H9 (cell line): Measurements from ENCODE around the gene LEMD1. TPM values are rescaled to one million over a fixed set of nuclear protein-coding genes. Genes with fewer than 3 reads are reported as not detected.

ENCODE experiments used
- DNase-seq: peaks from one replicate; pipeline ENCODE4 v3.0.0-alpha.2; 2017
- H2AFZ ChIP-seq: one replicate; pipeline ENCODE4 v1.6.1; 2013; ENCODE audit warnings: mild to moderate bottlenecking, low read length, control low read depth, moderate library complexity
- H2AK5ac ChIP-seq: 2 replicates; pipeline ENCODE4 v1.6.1; 2013; ENCODE audit warnings: low read length, control low read depth, mixed read lengths; ENCODE audit not compliant: insufficient read length
- H2BK120ac ChIP-seq: one replicate; pipeline ENCODE4 v1.6.1; 2013; ENCODE audit warnings: low read depth, mild to moderate bottlenecking, low read length, control low read depth, inconsistent platforms; ENCODE audit not compliant: poor library complexity, severe bottlenecking
- H2BK12ac ChIP-seq: 2 replicates; pipeline ENCODE4 v1.6.1; 2013; ENCODE audit warnings: low read length, control low read depth, mixed read lengths, low read depth; ENCODE audit not compliant: insufficient read length
- H2BK15ac ChIP-seq: 2 replicates; pipeline ENCODE4 v1.6.1; 2013; ENCODE audit warnings: low read depth, low read length, control low read depth
- H2BK20ac ChIP-seq: one replicate; pipeline ENCODE4 v1.6.1; 2013; ENCODE audit warnings: low read depth, mild to moderate bottlenecking, low read length, control low read depth, inconsistent platforms; ENCODE audit not compliant: poor library complexity, severe bottlenecking
- H2BK5ac ChIP-seq: 2 replicates; pipeline ENCODE4 v1.6.1; 2013; ENCODE audit warnings: low read length, control low read depth, mixed read lengths; ENCODE audit not compliant: insufficient read length
- H3K14ac ChIP-seq: 2 replicates; pipeline ENCODE4 v1.6.1; 2013; ENCODE audit warnings: low read length, control low read depth; ENCODE audit not compliant: insufficient read depth
- H3K18ac ChIP-seq: 2 replicates; pipeline ENCODE4 v1.6.1; 2013; ENCODE audit warnings: low read depth, mild to moderate bottlenecking, mixed read lengths, low read length, control low read depth; ENCODE audit not compliant: insufficient read length
- H3K23ac ChIP-seq: 2 replicates; pipeline ENCODE4 v1.6.1; 2013; ENCODE audit warnings: low read length, control low read depth, mixed read lengths, low read depth; ENCODE audit not compliant: insufficient read length
- H3K23me2 ChIP-seq: 2 replicates; pipeline ENCODE4 v1.6.1; 2013; ENCODE audit warnings: low read depth, mild to moderate bottlenecking, mixed read lengths, low read length, control low read depth; ENCODE audit not compliant: insufficient read length, poor library complexity, severe bottlenecking
- H3K27ac ChIP-seq: 2 replicates; pipeline ENCODE4 v1.5.1; 2013; ENCODE audit warnings: low read length, control low read depth, mixed read lengths, low read depth; ENCODE audit not compliant: insufficient read length
- H3K27me3 ChIP-seq: 2 replicates; pipeline ENCODE4 v1.6.1; 2013; ENCODE audit warnings: low read length, control low read depth, inconsistent platforms; ENCODE audit not compliant: insufficient read depth
- H3K4ac ChIP-seq: 2 replicates; pipeline ENCODE4 v1.6.1; 2013; ENCODE audit warnings: low read depth, mild to moderate bottlenecking, control low read depth, inconsistent platforms, low read length, moderate library complexity
- H3K4me1 ChIP-seq: 2 replicates; pipeline ENCODE4 v1.6.1; 2013; ENCODE audit warnings: low read length, control low read depth, inconsistent platforms; ENCODE audit not compliant: insufficient read depth
- H3K4me2 ChIP-seq: 2 replicates; pipeline ENCODE4 v1.6.1; 2013; ENCODE audit warnings: low read length, control low read depth, mixed read lengths; ENCODE audit not compliant: insufficient read length, insufficient read depth
- H3K56ac ChIP-seq: 2 replicates; pipeline ENCODE4 v1.6.1; 2013; ENCODE audit warnings: low read depth, mild to moderate bottlenecking, mixed read lengths, low read length, control low read depth; ENCODE audit not compliant: insufficient read length
- H3K79me1 ChIP-seq: 2 replicates; pipeline ENCODE4 v1.6.1; 2013; ENCODE audit warnings: low read depth, mild to moderate bottlenecking, moderate library complexity, low read length, control low read depth, inconsistent platforms; ENCODE audit not compliant: insufficient read depth, poor library complexity, severe bottlenecking
- H3K79me2 ChIP-seq: 2 replicates; pipeline ENCODE4 v1.6.1; 2013; ENCODE audit warnings: low read length, control low read depth, inconsistent platforms; ENCODE audit not compliant: insufficient read depth
- H3K9ac ChIP-seq: 2 replicates; pipeline ENCODE4 v1.6.1; 2013; ENCODE audit warnings: low read length, control low read depth, mixed read lengths; ENCODE audit not compliant: insufficient read length; ENCODE audit errors: extremely low read depth
- H3K9me3 ChIP-seq: one replicate; pipeline ENCODE4 v1.6.1; 2013; ENCODE audit warnings: low read depth, low read length, inconsistent platforms; ENCODE audit not compliant: control insufficient read depth
- H3T11ph ChIP-seq: one replicate; pipeline ENCODE4 v1.6.1; 2013; ENCODE audit warnings: mild to moderate bottlenecking, low read length, control low read depth, inconsistent platforms
- H4K20me1 ChIP-seq: one replicate; pipeline ENCODE4 v1.6.1; 2013; ENCODE audit not compliant: control insufficient read depth, insufficient read length, insufficient read depth
- H4K5ac ChIP-seq: 2 replicates; pipeline ENCODE4 v1.6.1; 2013; ENCODE audit warnings: low read depth, mild to moderate bottlenecking, mixed read lengths, low read length, control low read depth; ENCODE audit not compliant: insufficient read length
- H4K8ac ChIP-seq: replicated peaks from 2 replicates; pipeline ENCODE4 v1.6.1; 2013; ENCODE audit warnings: low read length, control low read depth, mixed read lengths, low read depth; ENCODE audit not compliant: insufficient read length
- H4K91ac ChIP-seq: 2 replicates; pipeline ENCODE4 v1.6.1; 2013; ENCODE audit warnings: low read depth, mild to moderate bottlenecking, moderate library complexity, mixed read lengths, low read length, control low read depth; ENCODE audit not compliant: insufficient read length
- H3K27ac Mint-ChIP-seq, 3 experiments: 2 replicates in 2 of 3; 3 replicates in 1 of 3; pipeline ENCODE4 v1.8.0; 2020 to 2021; ENCODE audit warnings: mixed read lengths in 3 of 3, mild to moderate bottlenecking in 1 of 3, moderate library complexity in 1 of 3
- H3K27me3 Mint-ChIP-seq: 2 replicates; pipeline ENCODE4 v1.8.0; 2021; ENCODE audit warnings: low read depth, mild to moderate bottlenecking, moderate library complexity, mixed read lengths
- H3K36me3 Mint-ChIP-seq, 3 experiments: 2 replicates in 2 of 3; 3 replicates in 1 of 3; pipeline ENCODE4 v1.8.0; 2020 to 2021; ENCODE audit warnings: low read depth in 3 of 3, mixed read lengths in 3 of 3; ENCODE audit not compliant: insufficient read depth in 1 of 3
- H3K4me1 Mint-ChIP-seq, 2 experiments: 2 replicates each; pipeline ENCODE4 v1.8.0; 2020; ENCODE audit warnings: mixed read lengths in 2 of 2
- H3K4me3 Mint-ChIP-seq, 2 experiments: 2 replicates in 1 of 2; 3 replicates in 1 of 2; pipeline ENCODE4 v1.8.0; 2020 to 2021; ENCODE audit warnings: mild to moderate bottlenecking in 2 of 2, mixed read lengths in 2 of 2, moderate library complexity in 1 of 2
- H3K9me3 Mint-ChIP-seq, 2 experiments: 2 replicates in 1 of 2; 3 replicates in 1 of 2; pipeline ENCODE4 v1.8.0; 2020; ENCODE audit warnings: mild to moderate bottlenecking in 2 of 2, mixed read lengths in 2 of 2, moderate library complexity in 1 of 2
- CTCF ChIP-seq: fragments of 200-600 bp; sonication (generic); conservative IDR thresholded peaks from 3 replicates; pipeline ENCODE4 v1.8.0; 2021; ENCODE audit warnings: antibody characterized with exemption, mild to moderate bottlenecking
- WGBS: extraction: QIAGEN DNeasy Blood & Tissue Kit; methylation state at CpG from one replicate; pipeline ENCODE4 v1.1.7; 2013; ENCODE audit warnings: missing lambda C conversion rate, low lambda C conversion rate, mixed read lengths; ENCODE audit not compliant: insufficient read length; ENCODE audit errors: extremely low coverage; 5-methylcytosine and 5-hydroxymethylcytosine counted together
- total RNA-seq: library from RNA; stranded (reverse); gene quantifications from 2 replicates; pipeline ENCODE4 v1.2.1, GENCODE V29; 2021

The LEMD1 gene
- total RNA-seq, 1 experiment from 2014 or later = 11.8 TPM

- H3K14ac ChIP-seq = peak within 1 kb of the TSS; percentile 84
- peaks cover 36% of the 10 kb centered on the region for H3K27me3 Mint-ChIP-seq
- no peak within 1 kb of the TSS for H2BK15ac ChIP-seq
- H3K79me1 ChIP-seq = peaks cover 3% of the 10 kb centered on the region
- no peak within 1 kb of the TSS for H3T11ph ChIP-seq
- no peak within 1 kb of the TSS for H2AFZ ChIP-seq
- no peaks in the 10 kb centered on the region for H4K20me1 ChIP-seq
- peak within 1 kb of the TSS; percentile 72 for H3K9ac ChIP-seq
- no CpG with 5 or more reads among the region's 53 CpGs for WGBS
- no peak within 1 kb of the TSS for H4K91ac ChIP-seq
- H3K79me2 ChIP-seq = no peaks in the 10 kb centered on the region
- H3K56ac ChIP-seq = no peak within 1 kb of the TSS
- DNase-seq = no peak
- peak within 1 kb of the TSS; percentile 63 for H3K4me2 ChIP-seq
- no peaks in the 10 kb centered on the region for H3K9me3 Mint-ChIP-seq
- H3K23ac ChIP-seq = no peak within 1 kb of the TSS
- no peaks in the 10 kb centered on the region; the same call in 1 of the 2 replicates for H3K27me3 ChIP-seq
- H3K36me3 Mint-ChIP-seq = peaks cover 10 to 23% (median 11%) of the 10 kb centered on the region in 3 experiments
- peak within 1 kb of the TSS; percentile 92 to 97 (median 95) for H3K27ac Mint-ChIP-seq
- peak within 1 kb of the TSS; percentile 74 for H3K18ac ChIP-seq
- no peak within 1 kb of the TSS for H2BK5ac ChIP-seq
- no peak for TF ChIP-seq CTCF
- H2AK5ac ChIP-seq = no peak within 1 kb of the TSS
- peaks cover 58 to 64% of the 10 kb centered on the region in 2 experiments for H3K4me1 Mint-ChIP-seq
- H3K4ac ChIP-seq = no peak within 1 kb of the TSS; the same call in 1 of the 2 replicates
- H3K4me1 ChIP-seq = peaks cover 14% of the 10 kb centered on the region
- H4K5ac ChIP-seq = no peak within 1 kb of the TSS
- no peaks in the 10 kb centered on the region for H3K9me3 ChIP-seq
- peaks cover 21% of the 10 kb centered on the region for H3K23me2 ChIP-seq
- no peak within 1 kb of the TSS for H3K27ac ChIP-seq
- peak within 1 kb of the TSS; percentile 95 to 99 for H3K4me3 Mint-ChIP-seq
- no peak within 1 kb of the TSS for H2BK20ac ChIP-seq
- no peak within 1 kb of the TSS for H2BK120ac ChIP-seq
- H4K8ac ChIP-seq = no peak within 1 kb of the TSS
- no peak within 1 kb of the TSS for H2BK12ac ChIP-seq
Measured at GRCh38 chr1:205455581-205456382, 33.9 kb upstream of the LEMD1 start, which contains the start of gene BLACAT1. BLACAT1 (minus strand) TSS chr1:205456045.
